OCI-LY3 (cell line): ENCODE results near the gene ARF1.
A peak's percentile ranks its signal among the peaks of the same experiment; 100 is the strongest.
"Not testable (repeated sequence)": the region's sequence is repeated elsewhere in the genome, so short reads cannot be mapped to it uniquely, and the experiment has no call there.

Experiments
- H2AFZ ChIP-seq: fragments of 200-600, 300-600 bp; shearing (Covaris generic); 2 replicates; pipeline ENCODE4 v1.6.0; 2014; ENCODE audit warnings: antibody characterized with exemption, low read depth, low read length
- H3K27ac ChIP-seq: fragments of 200-600, 300-600 bp; sonication (generic); 2 replicates; pipeline ENCODE4 v1.5.1; 2014; ENCODE audit warnings: mild to moderate bottlenecking, low read length, moderate library complexity, mixed read lengths
- H3K27me3 ChIP-seq: fragments of 200-600, 300-600 bp; sonication (generic); 2 replicates; pipeline ENCODE4 v1.6.1; 2014; ENCODE audit warnings: low read depth, low read length, mixed read lengths
- H3K36me3 ChIP-seq: fragments of 200-600, 300-600 bp; sonication (generic); replicated peaks from 2 replicates; pipeline ENCODE3; 2014; ENCODE audit warnings: low read depth, low read length, mixed read lengths
- H3K4me1 ChIP-seq: fragments of 300-600, 200-600 bp; sonication (generic); 2 replicates; pipeline ENCODE4 v1.6.1; 2014; ENCODE audit warnings: low read length, mixed read lengths
- H3K4me2 ChIP-seq: fragments of 200-600, 300-600 bp; sonication (generic); 2 replicates; pipeline ENCODE4 v1.6.1; 2014; ENCODE audit warnings: low read length, mixed read lengths
- H3K4me3 ChIP-seq: fragments of 300-600, 200-600 bp; sonication (generic); 2 replicates; pipeline ENCODE4 v1.5.1; 2014; ENCODE audit warnings: antibody characterized with exemption, mild to moderate bottlenecking, low read length, moderate library complexity
- H3K79me2 ChIP-seq: fragments of 300-600, 200-600 bp; shearing (Covaris generic); 2 replicates; pipeline ENCODE4 v1.6.1; 2014; ENCODE audit warnings: mild to moderate bottlenecking, low read length, mixed read lengths
- H3K9ac ChIP-seq: fragments of 300-600, 200-600 bp; shearing (Covaris generic); 2 replicates; pipeline ENCODE4 v1.6.0; 2014; ENCODE audit warnings: mild to moderate bottlenecking, low read length, moderate library complexity
- H3K9me3 ChIP-seq: fragments of 200-600, 300-600 bp; shearing (Covaris generic); 2 replicates; pipeline ENCODE4 v1.6.1; 2014; ENCODE audit warnings: low read length, mixed read lengths; ENCODE audit not compliant: insufficient read depth
- H4K20me1 ChIP-seq: fragments of 200-600, 300-600 bp; sonication (generic); 2 replicates; pipeline ENCODE4 v1.6.1; 2016; ENCODE audit warnings: low read length, mixed read lengths; ENCODE audit not compliant: insufficient read depth
- EZH2phosphoT487 ChIP-seq: fragments of 200-600 bp; shearing (Covaris generic); IDR thresholded peaks from 2 replicates; pipeline ENCODE4 v1.6.1; 2018; ENCODE audit warnings: antibody characterized with exemption, mixed run types, low read depth
- TF ChIP-seq, protein P1 (sequence below): fragments of 200-600, 300-600 bp; sonication (generic); IDR thresholded peaks from 2 replicates; pipeline ENCODE4 v1.5.1; 2014; ENCODE audit warnings: antibody characterized with exemption, low read length, low read depth

Gene ARF1

DNA sequence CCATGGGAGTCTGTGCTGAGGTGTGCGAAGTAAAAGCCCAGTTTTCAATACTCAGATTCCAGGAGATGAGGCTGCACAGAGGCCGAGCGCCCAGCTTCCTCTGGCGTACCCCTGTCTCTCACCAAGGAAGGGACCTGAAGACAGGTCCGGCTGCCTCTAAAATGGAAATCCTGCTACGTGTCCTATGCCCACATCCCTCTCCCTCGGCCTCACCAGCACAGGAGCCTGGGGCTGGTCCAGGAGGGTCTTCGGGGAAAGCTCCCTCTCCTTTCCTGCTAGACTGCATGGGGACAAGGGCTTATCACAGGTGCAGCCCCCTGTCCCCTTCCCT lies 26.2 kb downstream of the ARF1 start:
- Histone ChIP-seq H3K27ac (peak overlapping the region; percentile 37; the same call in 1 of the 2 replicates), H2AFZ (peak overlapping the region; percentile 62; the same call in 1 of the 2 replicates)
- TF ChIP-seq, protein P1, sequence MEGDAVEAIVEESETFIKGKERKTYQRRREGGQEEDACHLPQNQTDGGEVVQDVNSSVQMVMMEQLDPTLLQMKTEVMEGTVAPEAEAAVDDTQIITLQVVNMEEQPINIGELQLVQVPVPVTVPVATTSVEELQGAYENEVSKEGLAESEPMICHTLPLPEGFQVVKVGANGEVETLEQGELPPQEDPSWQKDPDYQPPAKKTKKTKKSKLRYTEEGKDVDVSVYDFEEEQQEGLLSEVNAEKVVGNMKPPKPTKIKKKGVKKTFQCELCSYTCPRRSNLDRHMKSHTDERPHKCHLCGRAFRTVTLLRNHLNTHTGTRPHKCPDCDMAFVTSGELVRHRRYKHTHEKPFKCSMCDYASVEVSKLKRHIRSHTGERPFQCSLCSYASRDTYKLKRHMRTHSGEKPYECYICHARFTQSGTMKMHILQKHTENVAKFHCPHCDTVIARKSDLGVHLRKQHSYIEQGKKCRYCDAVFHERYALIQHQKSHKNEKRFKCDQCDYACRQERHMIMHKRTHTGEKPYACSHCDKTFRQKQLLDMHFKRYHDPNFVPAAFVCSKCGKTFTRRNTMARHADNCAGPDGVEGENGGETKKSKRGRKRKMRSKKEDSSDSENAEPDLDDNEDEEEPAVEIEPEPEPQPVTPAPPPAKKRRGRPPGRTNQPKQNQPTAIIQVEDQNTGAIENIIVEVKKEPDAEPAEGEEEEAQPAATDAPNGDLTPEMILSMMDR: no peak
- no peak for TF ChIP-seq EZH2phosphoT487

DNA sequence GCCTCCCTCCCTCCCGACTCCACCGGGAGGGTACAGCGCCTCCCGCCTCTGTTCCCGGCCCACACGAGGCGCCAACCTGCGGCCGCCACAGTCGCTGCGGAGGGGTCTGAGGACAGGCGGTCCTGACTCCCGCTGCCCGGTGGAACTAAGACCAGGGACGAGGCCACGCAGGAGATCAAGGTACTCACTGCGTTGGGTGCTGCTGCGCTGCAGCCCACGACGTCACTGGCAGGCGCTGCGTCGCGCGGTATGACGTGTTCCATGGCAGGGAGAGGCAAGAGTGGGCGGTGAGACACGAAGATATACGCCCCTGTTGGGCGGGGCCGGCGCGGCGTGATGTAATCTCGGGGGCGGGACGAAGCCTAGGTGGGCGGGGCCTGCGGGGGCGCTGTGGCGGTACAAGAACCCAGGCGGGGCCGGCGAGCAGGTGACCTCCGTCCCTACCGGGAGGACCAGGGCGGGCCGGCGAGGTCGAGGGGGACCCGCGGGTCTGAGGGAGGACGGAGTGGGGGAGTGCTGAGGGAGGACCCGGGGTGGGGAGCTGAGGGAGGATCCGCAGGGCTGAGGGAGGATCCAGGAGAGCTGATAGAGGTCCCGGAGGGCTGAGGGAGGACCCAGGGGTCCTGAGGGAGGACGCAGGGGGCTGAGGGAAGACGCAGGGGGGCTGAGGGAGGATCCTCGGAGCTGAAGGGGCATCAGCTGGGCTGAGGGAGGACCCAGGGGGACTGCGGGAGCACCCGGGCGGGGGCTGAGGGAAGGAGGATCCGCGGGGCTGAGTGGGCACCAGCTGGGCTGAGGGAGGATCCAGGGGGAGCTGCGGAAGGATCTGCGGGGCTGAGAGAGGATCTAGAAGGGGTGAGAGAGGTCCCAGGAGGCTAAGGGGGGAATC lies 26.8 kb downstream of the ARF1 start, which contains the start of gene MRPL55:
Gene MRPL55, minus strand, starts transcription at position 227 of the 889 bp plus-strand sequence. CDS start 1,039 bp downstream, outside the sequence.
- peak within 1 kb of the TSS; percentile 37 for H3K27ac ChIP-seq

More for the DNA sequence above, 26.2 kb downstream of the ARF1 start:
- Histone ChIP-seq H3K4me1 (peaks cover 23% of the 10 kb centered on the region), H3K9me3 (no peaks in the 10 kb centered on the region), H4K20me1 (no peaks in the 10 kb centered on the region), H3K4me2 (peak overlapping the region; percentile 97), H3K36me3 (peaks cover 23% of the 10 kb centered on the region), H3K9ac (peak overlapping the region; percentile 94), H3K27me3 (no peaks in the 10 kb centered on the region), H3K4me3 (peak overlapping the region; percentile 96), H3K79me2 (peaks cover 31% of the 10 kb centered on the region)

DNA sequence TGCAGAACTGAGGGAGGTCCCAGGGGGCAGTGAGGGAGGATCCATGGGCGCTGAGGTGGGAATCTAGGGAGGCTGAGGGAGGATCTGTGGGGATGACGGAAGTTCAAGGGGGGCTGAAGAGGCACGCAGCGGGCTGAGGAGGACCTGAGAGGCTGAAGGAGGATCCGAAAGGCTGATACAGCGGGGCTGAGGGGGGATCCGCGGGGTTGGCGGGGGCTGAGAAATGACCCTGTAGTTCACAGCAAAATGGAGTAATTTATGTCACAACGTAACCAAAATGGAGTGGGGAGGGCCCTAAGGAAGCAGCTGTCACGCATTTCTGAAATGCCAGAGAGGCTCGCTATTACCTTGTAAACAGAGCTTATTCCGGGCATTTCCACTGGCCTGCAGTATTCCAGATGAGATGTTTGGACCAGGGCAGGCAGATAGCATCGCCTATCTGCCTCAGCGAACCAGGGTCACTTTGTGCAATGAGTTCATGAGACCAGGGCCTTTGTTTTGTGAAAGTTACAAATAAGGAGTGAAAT lies 27.5 kb downstream of the ARF1 start:
- TF ChIP-seq, protein P1: no peak
- TF ChIP-seq EZH2phosphoT487: no peak
- H3K79me2 ChIP-seq: peaks cover 27% of the 10 kb centered on the region
- no peaks in the 10 kb centered on the region for H3K9me3 ChIP-seq
- H4K20me1 ChIP-seq: no peaks in the 10 kb centered on the region
- peak overlapping the region; percentile 82 for H2AFZ ChIP-seq
- peaks cover 15% of the 10 kb centered on the region for H3K36me3 ChIP-seq
- H3K27ac ChIP-seq: peak overlapping the region; percentile 34
- peaks cover 14% of the 10 kb centered on the region for H3K4me1 ChIP-seq
- H3K27me3 ChIP-seq: no peaks in the 10 kb centered on the region
- H3K9ac ChIP-seq: peak overlapping the region; percentile 93
- peak overlapping the region; percentile 96 for H3K4me2 ChIP-seq
- H3K4me3 ChIP-seq: peak overlapping the region; percentile 96

More for the DNA sequence above, 26.8 kb downstream of the ARF1 start, which contains the start of gene MRPL55:
- TF ChIP-seq, protein P1: no peak
- no peak for TF ChIP-seq EZH2phosphoT487
- peaks cover 18% of the 10 kb centered on the region for H3K36me3 ChIP-seq
- H3K9me3 ChIP-seq: no peaks in the 10 kb centered on the region
- peak within 1 kb of the TSS; percentile 96 for H3K4me3 ChIP-seq
- peak within 1 kb of the TSS; percentile 82 for H2AFZ ChIP-seq
- H3K9ac ChIP-seq: peak within 1 kb of the TSS; percentile 94
- H3K4me2 ChIP-seq: peak within 1 kb of the TSS; percentile 97
- peaks cover 27% of the 10 kb centered on the region for H3K79me2 ChIP-seq
- no peaks in the 10 kb centered on the region for H4K20me1 ChIP-seq
- H3K4me1 ChIP-seq: peaks cover 17% of the 10 kb centered on the region
- no peaks in the 10 kb centered on the region for H3K27me3 ChIP-seq

DNA sequence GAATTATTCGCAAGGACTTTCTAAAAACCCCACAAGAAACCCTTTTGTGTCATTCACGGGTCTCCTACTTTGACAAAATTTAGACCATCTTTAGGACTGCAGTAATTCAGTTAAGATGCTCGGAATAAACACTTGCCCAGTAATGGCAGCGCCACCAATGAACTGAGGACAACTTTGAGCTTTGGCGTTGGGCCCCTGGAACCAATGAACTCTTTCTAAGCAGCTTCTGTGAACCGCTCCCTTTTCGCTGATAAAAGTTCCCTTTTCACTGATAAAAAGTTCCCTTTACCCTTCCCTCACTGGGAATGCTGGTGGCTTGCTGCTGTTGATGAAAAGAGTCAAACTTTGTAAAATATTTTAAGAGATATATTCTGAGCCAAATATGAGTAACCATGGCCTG lies 28.0 kb downstream of the ARF1 start:
- H2AFZ ChIP-seq: no peak overlapping the region
- H3K4me3 ChIP-seq: peak overlapping the region; percentile 96
- TF ChIP-seq EZH2phosphoT487: no peak
- TF ChIP-seq, protein P1: no peak
- no peaks in the 10 kb centered on the region for H4K20me1 ChIP-seq
- H3K27ac ChIP-seq: no peak overlapping the region
- no peaks in the 10 kb centered on the region for H3K9me3 ChIP-seq
- H3K27me3 ChIP-seq: no peaks in the 10 kb centered on the region
- peak overlapping the region; percentile 93; the same call in 1 of the 2 replicates for H3K9ac ChIP-seq
- peaks cover 15% of the 10 kb centered on the region for H3K36me3 ChIP-seq
- H3K4me1 ChIP-seq: peaks cover 14% of the 10 kb centered on the region
- peak overlapping the region; percentile 96 for H3K4me2 ChIP-seq
- H3K79me2 ChIP-seq: peaks cover 27% of the 10 kb centered on the region

DNA sequence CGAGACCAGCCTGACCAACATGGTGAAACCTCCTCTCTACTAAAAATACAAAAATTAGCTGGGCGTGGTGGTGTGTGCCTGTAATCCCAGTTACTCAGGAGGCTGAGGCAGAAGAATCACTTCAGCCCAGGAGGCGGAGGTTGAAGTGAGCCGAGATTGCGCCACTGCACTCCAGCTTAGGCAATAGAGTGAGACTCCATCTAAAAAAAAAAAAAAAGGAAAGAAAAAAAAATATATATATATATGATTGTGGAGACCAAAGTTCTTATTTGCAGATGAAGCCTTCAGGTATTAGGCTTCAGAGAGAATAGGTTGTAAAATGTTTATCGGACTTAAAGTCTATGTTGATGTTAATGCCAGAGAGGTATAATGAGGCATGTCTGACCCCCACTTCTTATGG lies 28.8 kb downstream of the ARF1 start:
- not testable (repeated sequence) for H3K4me3 ChIP-seq, H3K27me3 ChIP-seq, H3K9ac ChIP-seq, H4K20me1 ChIP-seq, H3K9me3 ChIP-seq, H3K27ac ChIP-seq, H3K4me2 ChIP-seq, H2AFZ ChIP-seq
- H3K79me2 ChIP-seq: peaks cover 27% of the 10 kb centered on the region
- peaks cover 10% of the 10 kb centered on the region for H3K36me3 ChIP-seq
- peaks cover 14% of the 10 kb centered on the region for H3K4me1 ChIP-seq
